GM12874 (cell line): ENCODE results near the gene GNAO1.

Experiments used
- TF ChIP-seq, protein P1 (sequence below): IDR thresholded peaks from 2 replicates; pipeline ENCODE4 v1.5.1; 2011; ENCODE audit warnings: low read depth, mild to moderate bottlenecking, control low read depth, low read length, moderate library complexity; ENCODE audit not compliant: insufficient read depth

GNAO1 gene

DNA sequence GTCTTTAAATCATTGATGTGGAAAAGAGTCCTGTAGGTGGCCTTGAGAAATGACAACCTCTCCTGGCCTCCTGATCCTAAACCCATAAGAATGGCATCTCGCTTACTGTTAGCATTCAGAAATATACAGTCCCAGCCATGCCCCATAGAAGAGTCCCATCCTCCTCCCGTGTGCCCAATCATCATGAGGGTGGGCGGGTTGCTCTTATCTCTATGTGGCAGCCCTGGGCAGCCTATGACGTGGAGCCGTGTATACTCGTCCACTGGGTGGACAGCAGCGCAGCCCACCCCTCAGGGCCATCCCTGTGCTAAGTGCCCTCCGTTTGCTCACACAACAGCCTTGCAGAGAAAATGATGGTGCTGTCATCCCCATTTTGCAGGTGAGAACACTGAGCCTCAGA, 128.8 kb downstream of the GNAO1 start:
- TF ChIP-seq, protein P1, sequence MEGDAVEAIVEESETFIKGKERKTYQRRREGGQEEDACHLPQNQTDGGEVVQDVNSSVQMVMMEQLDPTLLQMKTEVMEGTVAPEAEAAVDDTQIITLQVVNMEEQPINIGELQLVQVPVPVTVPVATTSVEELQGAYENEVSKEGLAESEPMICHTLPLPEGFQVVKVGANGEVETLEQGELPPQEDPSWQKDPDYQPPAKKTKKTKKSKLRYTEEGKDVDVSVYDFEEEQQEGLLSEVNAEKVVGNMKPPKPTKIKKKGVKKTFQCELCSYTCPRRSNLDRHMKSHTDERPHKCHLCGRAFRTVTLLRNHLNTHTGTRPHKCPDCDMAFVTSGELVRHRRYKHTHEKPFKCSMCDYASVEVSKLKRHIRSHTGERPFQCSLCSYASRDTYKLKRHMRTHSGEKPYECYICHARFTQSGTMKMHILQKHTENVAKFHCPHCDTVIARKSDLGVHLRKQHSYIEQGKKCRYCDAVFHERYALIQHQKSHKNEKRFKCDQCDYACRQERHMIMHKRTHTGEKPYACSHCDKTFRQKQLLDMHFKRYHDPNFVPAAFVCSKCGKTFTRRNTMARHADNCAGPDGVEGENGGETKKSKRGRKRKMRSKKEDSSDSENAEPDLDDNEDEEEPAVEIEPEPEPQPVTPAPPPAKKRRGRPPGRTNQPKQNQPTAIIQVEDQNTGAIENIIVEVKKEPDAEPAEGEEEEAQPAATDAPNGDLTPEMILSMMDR: no peak

DNA sequence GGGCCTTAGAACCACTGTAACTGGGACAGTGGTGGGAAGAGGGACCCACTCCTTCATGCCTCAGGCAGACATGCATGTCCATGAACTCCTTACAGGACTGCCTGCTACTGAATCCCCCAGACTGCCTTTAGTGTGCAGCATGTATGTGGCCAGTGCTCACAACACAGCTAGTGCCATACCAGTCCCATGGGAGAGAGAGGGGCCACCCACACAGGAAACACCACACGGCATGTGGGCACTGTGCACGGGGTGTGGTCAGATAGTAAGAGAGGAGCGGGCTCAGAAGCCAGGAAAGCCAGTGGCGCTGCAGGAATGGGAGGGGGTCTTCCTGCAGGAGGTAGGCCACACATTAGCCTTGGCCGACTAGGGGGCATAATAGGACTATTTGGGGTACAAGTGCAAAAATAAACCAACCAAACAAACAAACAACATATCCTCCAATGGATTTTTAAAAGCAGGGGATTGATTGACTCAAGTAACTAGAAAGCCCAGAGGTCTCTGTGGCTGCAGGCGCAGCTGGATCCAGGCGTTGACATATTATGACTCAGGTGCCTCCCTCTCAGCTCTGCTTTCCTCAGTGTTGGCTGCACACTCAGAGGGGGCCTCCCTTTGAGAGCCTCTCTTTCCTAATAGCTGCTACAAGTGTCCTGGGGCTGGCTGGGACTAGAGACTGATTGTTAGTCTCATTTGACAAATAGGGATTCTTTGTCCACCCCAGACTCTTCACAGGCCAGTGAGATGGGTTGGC, 129.7 kb downstream of the GNAO1 start:
- TF ChIP-seq, protein P1: no peak

DNA sequence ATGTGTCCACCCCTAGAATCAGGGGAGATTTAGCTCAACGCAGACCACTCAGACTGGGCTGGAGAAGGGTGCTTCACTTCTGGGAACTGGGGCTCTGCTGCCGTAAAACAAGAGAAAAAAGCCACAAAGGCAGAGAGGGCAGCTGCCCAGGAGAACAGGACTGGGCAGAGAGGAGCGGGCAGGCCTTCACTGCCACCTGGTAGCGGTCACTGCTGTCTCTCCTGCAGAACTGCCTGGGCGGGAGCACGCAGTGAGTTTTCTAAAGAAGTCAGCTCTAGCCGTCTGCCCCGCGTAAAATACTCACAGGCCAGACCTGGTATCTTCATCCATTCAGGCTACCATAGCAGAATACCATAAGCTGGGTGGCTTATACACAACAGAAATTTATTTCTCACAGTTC, 130.3 kb downstream of the GNAO1 start:
- TF ChIP-seq, protein P1: no peak

DNA sequence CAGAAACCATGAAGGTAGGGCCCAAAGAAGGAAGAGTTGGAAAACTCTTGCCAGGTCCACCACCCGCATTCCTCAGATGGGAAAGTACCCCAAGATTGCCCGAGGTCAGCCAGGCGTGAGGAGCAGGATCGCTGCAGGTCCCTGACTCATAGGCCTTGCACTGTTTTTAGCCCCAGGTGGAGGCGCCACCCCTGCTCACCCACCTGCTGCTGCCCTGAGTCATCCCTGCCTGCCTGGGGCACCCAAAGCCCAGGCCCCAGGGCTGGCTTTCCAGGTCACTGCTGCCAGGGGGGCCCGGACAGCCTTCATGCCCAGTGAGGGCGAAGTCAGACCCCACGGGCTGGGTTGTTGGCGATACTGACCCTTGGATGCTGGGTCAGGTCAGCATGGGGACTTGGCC, 133.1 kb downstream of the GNAO1 start:
- TF ChIP-seq, protein P1: no peak

DNA sequence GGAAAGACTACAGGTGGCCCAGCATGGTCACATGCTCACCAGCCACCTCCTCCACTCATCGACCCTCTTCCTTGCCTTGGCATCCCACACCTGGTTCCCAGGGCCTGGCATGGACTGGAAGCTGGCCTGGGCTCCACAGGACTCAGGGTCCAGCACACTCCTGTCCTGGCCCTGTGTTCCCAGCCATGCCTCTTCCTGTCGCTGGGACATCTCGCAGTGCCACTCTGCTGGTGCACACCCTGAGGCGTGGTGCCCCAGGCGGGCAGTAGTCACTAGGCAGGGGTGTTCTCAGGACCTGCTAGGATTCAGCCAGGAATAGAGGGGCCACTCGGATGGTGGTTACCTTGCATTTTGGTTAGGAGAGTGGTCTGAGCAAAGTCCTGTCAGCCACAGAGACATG, 134.7 kb downstream of the GNAO1 start:
- TF ChIP-seq, protein P1: no peak

DNA sequence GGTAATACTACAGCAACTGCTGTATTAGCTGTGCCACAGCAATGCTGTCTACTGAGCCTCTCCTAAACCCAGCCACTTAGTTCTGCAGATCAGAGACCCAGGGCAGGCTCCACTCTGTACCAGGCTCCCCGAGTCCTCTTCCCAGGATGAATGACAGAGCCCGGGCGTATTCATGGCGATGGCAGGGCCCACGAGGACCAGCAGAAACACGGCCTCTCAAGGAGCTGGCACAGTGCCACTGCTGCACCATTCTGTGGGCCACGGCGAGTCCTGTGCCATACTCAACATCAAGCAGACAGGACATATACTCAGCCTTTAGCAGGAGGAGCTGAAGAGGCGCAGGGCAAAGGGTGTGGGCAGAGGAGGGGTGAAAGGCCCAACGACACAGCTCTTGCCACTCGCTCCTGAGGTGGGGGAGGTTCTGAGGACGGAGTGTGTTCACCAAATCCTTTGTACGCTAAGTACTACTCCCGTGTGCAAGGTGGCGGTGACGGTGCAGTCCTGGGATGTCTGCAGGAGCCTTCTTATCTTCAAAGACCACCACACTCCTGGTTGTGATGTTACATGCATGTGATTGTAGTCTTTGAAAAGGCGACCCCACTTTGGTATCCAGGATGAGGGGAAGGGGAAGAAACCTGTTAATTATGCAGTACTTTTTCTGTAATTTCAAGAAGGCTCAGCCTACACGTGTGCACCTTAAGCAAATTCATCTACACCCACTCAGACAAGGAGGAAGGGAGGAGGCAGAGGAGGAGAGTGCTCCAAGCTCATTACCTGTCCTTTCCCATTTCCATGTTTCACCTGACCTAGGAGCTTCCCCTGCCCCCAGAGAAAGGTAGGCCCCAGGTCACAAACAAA, 136.0 kb downstream of the GNAO1 start:
- TF ChIP-seq, protein P1: no peak

DNA sequence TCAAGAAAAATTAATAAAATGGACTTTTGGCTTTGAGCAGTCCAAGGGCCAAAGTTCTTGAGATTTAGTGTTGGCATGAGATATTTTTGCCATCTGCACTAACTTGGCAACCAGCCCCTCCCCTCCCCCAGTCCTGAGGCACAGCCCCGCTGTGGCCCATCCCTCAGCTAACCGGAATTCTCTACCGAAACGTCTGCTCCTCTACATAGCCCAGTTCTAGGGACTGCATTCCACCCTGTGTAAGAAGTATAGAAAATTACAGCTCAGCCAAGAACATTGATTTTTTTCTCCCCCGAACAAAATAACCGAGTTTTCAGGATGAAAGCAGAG, 136.6 kb downstream of the GNAO1 start:
- TF ChIP-seq, protein P1: no peak
